ENCODE results near the gene CALCR.

The CALCR gene

DNA sequence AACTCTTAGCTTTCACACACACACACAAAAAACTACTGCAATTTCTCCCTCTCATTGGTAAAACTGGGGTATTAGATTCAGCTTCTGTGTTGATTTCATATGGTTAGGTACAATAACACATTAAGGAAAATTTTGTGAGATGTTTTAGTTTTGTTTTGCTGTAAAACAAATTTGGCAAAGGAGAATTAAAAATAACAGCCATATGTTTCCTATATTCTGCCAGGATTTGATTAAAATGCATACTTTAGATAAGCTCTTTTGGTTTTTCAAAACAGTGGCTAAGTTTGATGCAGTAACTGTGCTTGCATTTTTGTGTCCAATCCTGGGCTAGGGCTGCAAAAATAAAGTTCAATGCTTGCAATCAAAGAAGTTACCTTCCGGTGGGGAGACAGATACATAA, 126.3 kb downstream of the CALCR start:
- no peak for DNase-seq (ENCODE audit: low spot score)

DNA sequence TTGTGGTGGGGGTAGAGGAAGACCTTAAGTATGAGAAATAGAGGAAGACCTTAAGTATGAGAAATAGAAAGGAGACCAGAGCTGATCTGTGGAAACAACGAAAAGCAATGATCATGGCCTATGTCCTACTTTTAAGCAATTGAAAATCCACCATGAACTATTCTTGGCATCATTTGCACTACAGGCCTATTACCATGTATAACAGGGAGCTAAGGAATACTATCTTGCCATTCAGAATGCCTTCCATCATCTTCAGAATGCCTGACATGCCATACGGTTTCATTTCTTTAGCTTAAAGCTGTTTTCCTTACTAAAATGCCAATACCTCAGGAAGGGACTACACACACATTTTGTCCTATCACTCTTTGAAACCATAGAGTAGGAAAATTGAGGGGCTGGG, 127.0 kb downstream of the CALCR start:
- no peak for DNase-seq (ENCODE audit: low spot score)

DNA sequence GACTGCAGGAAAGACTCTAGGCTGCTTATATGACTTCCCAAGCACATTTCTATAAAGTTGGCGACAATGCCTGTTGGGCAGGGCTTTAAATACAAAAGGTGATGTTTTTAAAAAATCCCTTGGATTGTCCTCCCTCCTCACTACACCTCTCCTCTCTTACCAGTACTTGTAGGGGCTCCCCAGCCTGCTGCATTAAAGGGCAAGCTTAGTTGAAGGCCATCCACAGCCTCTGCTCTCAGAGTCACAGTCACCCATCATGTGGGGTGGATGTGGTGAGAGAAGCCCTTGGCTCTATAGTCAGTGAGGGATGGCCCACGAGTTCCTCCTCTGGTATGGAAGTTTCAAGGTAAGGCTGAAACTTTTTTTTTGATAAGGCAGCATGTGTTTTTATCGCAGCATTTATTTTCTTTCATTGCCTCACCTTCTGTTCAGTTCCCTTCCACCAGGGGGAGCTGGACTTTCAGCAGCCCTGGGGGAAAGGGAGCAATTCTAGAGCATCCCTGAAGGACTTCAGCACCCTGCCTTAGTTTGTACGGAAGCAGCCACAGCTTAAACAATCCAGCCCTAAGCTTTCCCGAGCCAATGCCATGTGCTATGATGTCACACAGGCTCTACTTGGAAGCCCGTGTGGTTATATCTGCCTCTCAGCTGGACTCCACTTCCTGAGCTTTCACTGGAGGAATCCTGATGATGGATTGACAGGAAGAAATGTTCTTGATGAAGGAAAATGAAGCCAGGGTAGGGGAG, 131.9 kb downstream of the CALCR start:
- no peak for DNase-seq (ENCODE audit: low spot score)

DNA sequence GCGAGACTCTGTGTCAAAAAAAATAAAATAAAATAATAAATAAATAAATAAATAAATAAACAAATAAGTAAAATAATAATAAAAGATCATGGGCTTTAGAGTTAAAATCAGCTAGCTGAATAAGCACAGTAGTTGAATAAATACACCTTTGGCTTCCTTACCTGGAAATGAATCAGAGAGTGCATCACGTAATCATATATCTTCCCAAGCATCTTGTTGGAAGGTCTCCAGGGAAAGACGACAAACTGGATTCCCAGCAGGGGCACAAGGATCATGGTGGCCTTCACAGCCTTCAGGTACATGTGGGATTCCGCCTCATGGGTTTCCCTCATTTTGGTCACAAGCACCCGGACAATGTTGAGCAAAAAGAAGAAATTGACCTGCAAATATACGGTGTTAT, 138.7 kb downstream of the CALCR start:
- DNase-seq (ENCODE audit: low spot score), result no peak

DNA sequence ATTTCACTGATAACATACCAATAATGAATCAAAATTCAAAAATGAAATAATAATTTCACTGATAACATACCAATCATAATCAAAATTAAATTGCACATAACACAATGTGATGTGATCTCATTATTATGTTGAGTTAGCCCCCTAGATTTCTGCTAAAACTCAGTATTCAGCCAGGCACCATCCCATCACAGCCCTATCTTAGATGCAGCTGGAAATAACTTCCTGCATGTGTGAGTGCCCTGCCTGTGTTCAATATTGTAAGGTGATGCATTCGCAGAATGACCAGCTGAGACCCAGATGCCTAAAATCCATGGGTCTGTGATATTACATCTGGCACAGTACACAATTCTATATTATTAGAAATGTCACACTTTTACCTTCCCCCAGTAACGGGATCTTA, 142.4 kb downstream of the CALCR start:
- DNase-seq (ENCODE audit: low spot score), result no peak

DNA sequence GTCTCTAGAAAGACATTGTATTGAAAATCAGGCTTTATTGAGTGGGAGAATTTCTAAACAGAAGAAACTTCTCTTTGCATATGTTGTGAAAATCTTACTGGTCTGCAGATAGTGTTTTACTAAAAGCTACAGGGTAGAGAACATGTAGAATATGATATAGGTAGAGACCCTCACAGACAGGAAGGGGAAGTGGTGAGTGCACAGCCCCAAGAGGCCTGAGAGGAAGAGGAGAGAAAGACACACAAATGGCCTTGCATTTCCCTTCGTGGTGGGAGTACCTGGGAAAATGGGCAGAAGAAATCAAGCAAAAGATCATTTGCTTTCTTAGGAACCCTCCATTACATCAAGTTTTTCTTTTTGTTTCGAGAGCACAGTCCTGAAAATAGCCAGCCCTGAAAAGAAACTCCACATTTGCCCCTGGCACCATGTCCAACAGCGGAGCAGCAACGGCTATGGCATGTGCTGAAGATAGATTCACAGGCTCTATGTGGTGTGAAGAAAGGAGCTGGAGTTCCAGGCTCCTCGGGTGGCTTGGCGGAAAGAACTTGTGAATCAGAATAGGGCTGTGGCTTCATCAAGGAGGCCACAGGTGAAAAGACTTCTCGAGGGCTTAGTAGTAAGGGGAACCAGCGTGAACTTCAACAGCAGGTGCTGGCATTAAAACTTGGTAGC, 143.5 kb downstream of the CALCR start:
- DNase-seq (ENCODE audit: low spot score), result no peak

DNA sequence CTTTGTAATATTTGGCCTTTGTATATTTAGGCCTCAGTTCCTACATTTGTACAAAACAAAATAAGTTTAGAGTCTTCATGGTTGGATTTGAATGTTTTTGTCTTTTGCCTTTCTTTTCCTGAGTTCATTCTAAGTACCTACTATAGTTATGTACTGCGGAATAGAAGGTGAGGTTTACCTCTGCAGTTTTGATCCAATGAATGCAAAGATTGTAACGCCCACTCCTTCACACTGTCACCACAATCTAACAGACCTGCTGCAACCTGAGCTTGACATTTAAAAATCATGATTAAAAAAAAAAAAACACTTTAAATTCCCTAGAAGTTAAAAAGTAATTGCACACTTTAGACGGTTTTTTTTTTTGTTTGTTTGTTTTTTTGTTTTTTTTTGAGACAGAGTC, 145.0 kb downstream of the CALCR start:
- no peak for DNase-seq (ENCODE audit: low spot score)

DNA sequence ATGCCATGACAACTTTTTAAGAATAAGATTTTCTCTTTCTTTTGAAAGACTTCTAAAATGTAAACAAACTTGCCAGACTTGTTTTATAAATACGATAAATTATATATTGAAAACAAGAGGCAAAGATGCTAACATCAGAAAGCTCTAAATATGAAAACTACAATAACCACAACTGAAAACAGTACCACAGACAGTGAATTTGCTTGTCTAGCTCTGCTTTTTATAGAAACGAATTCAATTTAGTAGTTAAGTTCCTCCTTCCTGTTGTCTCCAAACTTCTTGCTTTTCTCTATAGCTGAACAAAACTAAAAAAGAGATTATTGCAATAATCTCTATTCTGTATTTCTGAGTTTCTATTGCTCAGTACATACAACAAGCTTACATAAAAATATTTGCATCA, 147.4 kb downstream of the CALCR start:
- no peak for DNase-seq (ENCODE audit: low spot score)

DNA sequence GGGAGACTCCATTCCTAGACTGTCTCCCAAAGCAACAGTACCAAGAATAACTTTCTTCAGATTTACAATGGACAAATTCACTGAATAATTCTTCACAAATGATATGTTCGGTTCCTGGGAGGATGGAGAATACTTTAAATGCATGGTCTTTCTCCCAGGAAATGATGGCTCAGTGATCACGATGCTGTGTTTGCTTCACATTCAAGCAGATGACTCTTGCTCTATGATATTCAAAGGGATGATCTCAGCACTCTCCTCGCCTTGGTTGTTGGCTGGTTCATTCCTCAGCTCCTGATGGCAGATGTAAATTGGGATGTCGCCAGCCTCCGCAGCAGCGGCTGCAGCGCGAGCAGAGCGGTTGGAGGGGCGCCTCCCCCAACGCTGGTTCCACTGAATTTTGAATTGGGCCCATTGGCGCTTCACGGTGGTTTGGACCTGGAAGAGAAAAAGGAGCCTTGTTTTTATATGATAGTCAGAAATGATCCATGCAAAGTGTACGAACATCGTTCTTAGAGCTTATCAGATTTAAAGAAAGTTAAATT, 148.3 kb downstream of the CALCR start:
- DNase-seq (ENCODE audit: low spot score), result no peak

DNA sequence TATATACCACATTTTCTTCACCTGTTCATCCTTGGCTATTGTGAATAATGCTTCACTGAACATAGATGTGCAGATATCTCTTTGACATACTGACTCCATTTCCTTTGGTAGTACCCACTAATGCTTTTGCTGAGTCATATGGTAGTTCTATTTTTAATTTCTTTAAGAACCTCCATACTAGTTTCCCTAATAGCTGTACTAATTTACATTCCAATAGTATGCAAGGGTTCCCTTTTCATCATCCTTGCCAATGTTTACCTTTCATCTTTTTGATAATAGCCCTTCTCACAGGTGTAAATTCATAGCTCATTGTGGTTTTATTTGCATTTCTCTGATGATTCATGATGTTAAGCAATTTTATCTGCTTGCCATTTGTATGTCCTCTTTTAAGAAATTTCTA, 159.9 kb downstream of the CALCR start:
- DNase-seq (ENCODE audit: low spot score), result no peak

DNA sequence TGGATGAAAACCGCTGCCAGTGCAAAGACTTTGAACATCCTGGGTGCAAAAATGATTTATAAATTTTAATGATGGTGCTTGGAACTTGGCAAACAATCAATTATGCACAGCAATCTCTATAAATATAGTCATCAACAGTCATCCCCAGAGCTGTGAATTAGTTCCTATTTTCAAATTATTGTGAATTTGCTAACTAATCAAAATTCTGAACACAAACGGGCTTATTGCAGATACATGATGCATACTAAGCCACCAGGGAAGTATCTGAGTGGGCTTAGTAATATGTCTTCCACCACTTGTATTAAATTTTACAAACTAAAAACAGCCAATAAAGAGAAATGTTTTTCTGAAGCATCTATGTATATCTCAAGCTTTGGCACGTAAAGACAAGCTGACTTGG, 165.2 kb downstream of the CALCR start:
- no peak for DNase-seq (ENCODE audit: low spot score)

DNA sequence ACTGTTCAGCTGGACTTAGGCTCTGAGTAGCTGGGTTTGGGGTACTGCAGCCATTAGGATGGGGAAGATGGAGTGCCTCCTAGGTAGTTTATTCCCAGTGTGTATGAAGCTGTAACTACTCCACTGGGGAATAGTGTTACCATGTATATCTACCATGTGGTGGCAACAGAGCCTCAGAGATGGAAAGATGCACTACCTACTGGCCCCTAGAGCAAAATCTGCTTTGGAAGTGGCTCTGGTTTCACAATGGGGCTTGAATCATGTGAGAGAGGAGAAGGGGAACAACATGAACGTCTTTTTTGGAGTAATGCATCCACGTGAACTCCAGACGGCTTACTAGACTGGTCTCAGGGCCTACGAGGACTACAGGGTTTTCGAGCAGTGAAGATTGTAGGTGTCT, 167.3 kb downstream of the CALCR start:
- peak; percentile 26 for DNase-seq (ENCODE audit: low spot score)

DNA sequence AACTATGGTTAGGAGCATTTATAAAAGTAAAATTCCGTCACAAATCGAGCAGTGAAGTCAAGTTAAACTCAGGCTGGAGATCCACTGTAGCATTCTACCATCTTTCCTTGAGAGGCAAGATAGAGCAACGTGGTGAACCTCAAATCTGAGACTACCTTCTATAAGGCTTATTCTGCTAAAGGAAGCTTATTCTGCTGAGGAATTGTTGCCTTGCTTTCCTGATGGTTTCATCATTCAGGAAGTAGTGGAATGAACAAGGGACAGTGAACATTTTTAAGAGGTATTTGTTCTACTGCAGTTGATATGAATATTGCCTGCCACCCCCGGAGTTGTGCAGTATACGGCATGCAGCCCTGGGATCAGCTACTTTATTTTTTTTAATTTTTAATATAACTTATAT, 171.6 kb downstream of the CALCR start:
- no peak for DNase-seq (ENCODE audit: low spot score)

DNA sequence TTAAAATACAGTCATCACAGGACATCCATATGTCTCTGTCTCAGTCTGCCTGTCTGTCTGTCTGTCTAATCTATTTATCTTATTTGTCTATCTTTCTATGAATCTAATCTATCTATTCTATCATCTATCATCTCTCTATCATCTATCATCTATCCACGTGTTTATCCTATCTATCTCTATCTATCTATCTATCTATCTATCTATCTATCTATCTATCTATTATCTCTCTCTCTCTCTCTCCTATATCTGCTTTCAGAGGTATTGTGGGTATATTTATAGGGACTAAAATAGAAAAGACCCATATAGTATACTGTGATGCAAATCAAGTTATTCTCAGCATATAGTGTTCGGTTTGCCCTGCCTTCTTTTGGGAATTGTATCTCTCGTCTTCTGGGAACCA, 174.9 kb downstream of the CALCR start:
- no peak for DNase-seq (ENCODE audit: low spot score)

DNA sequence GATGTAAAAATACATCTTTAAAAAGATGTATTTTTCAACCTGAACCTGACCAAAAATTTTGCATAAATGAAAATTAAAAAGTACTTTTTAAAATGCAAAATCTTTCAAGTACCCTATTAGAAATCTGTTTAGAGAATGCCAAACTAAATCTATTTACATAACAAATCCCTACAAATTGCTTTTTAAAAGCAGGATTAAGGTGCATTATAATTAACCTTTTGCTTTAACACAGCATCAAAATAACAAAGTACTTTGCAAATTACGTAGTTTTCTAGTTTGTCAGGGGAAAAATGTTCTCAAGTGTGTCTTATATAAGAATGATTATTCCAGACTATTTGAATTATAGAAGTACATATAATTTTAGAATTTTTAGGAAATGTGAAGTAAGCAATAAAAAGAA, 181.5 kb downstream of the CALCR start:
- no peak for DNase-seq (ENCODE audit: low spot score)

DNA sequence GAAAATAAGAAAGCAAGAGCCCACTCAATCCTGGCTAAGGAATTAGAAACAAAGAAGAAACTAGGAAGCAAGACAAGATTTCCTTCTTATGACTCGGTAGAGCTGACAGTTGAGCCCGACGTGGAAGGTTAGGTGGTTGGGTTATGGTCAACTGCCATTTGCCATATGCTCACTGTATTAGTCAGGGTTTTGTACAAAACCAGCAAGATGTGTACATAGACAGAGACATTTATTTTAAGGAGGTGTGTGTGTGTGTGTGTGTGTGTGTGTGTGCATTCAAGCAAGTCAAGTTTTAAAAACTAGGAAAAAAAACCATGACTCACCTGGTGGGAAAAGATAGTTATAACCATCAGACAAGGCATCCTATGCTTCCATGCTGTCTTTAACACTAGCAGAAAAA, 183.9 kb downstream of the CALCR start:
- no peak for DNase-seq (ENCODE audit: low spot score)

DNA sequence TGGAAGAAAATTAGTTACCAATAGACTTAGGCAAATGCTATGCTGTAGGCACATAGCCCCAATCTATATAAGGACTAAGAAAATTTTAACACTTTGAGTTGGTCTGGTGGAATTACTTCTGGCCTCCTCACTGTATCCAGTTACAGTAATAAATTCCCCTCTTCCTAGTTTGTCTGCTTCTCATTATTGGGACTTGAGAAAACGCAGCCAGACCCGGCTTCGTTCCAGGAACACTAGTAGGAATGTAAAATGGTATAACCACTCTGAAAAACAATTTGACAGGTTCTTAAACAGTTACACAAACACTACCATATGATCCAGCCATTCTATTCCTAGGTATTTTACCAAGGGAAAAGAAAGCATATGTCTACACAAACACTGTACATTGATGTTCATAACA, 192.2 kb downstream of the CALCR start:
- DNase-seq (ENCODE audit: low spot score), result no peak

DNA sequence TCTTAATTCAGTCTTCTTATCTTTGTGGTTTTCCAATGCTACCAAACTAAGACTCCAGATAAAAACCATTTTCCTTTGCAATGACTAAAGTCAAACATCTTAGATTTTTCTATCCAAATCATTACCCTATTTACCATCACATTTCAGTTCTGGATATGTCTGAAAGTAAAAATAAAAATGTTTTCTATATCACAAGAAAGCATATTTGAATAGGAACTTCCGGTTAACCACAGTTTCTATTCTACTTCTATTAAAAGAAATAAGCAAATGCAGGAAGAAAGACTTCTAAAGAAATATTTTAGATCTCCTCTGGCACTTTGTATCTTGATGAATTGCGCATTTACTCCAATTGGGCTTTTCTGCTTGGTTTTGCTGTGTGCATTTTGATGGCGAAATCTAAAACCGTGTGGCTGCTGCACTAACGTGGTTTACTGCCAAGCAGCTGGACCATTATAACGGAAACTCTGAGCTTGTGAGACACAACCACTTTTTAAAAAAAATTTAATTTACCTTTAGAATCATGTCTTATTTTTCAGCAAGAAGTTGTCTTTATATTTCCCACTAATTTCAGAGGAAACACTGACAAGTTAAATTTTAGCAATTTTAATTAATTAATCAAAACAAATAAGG, 196.3 kb downstream of the CALCR start:
- no peak for DNase-seq (ENCODE audit: low spot score)

DNA sequence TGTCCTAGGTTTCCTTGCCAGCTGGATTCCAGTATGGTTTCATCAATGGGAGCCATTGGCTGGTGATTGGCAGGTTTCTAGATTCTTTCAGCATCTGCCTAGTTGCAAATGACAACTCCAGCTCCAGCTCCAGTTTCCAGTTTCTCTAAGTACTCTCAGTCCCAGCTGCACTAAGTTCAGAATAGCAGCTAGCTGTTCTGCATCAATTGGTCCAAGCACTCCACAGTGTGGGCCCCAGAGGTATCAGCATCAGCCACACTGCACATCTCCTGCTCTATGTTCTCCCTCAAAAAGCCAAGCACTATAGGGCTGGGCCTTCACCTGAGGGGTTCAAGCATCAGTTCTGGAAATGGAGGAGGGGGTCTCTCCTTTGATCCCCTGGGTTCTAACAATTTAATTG, 198.9 kb downstream of the CALCR start:
- no peak for DNase-seq (ENCODE audit: low spot score)

Measured in globus pallidus (tissue), 1 donor.